SHP77 treated with DMSO at 0.1 percent for 48 hours (cell line): ENCODE measurements around the gene SKI.
"Not testable (repeated sequence)": the region's sequence is repeated elsewhere in the genome, so short reads cannot be mapped to it uniquely, and the experiment has no call there.

Source experiments
- DNase-seq: peaks from one replicate; lab custom pipeline; 2025; lab: John Stamatoyannopoulos, UW

The SKI gene

DNA sequence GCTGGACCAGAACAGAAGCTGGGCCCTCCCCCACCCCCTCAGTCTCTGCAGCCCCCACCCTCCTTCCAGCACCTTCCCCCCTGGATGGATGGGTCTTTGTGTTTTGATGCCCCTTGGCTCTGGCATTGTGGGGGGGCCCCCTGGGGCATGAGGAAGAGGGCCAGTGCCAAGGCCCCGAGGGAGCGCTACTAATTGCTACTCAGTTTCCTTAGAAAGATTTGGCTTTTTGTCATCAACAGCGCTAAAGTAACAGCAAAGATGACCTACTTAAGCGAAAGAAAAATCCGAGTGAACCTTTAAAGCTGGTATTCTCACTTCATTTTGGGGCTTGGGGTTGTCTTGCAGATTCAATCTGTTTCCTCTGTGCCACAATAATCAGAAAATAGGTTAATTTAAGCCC lies 63.5 kb downstream of the SKI start:
- no peak for DNase-seq

- no peak for DNase-seq
These were observed 64.8 kb downstream of the SKI start for GRCh38 chr1:2292725-2293450.

GRCh38 chr1:2294033-2294724 lies 66.1 kb downstream of the SKI start:
- no peak for DNase-seq

DNA sequence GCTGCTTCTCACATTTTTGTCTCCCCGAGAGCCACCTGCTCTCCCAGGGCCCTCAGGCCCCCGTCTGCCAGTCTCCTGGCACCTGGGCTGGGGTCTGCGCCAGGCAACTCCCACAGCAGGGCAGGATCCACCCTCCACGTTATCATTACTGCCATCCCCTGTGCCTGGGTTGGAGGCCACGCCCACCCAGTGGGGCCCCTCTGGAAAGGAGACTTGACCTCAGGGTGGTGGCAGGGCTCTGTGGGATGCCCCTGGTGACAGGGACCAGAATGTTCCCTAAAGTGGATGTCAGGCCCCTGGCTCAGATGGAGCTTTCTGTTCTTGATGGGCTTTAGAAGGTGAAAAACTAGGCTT lies 66.6 kb downstream of the SKI start:
- DNase-seq, result no peak

- no peak for DNase-seq
These were observed 67.4 kb downstream of the SKI start for GRCh38 chr1:2295526-2295925.

- not testable (repeated sequence) for DNase-seq
These were observed 68.1 kb downstream of the SKI start for GRCh38 chr1:2296211-2296610.

GRCh38 chr1:2296614-2297013 lies 68.5 kb downstream of the SKI start:
- DNase-seq, result no peak

GRCh38 chr1:2297246-2298011 lies 69.3 kb downstream of the SKI start:
- no peak for DNase-seq

GRCh38 chr1:2298685-2299084 lies 70.6 kb downstream of the SKI start:
- no peak for DNase-seq

DNA sequence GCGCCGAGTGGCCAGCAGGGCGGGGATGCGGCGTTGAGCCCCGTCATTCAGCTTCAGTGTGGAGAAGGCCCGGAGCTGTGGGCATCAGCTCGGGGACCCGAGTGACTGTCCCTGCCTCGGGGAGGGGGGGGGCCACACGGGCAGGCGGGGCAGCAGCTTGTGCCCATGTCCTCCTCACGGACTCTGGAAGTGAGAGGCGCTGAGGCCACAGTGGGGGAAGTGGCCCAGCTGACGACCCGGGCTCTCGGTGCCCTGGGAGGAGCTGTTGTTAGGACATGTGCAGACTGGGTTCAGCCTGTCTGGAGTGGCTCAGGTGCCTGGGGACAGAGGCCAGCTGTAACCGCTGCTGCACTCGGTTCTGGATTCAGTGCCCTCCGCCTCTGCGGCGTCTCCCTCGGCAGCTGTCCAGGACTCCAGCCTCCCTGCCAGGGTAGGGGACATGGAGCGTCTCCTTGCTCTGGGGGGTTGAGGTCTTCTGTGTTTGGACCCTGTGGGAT lies 71.1 kb downstream of the SKI start:
- no peak for DNase-seq

DNA sequence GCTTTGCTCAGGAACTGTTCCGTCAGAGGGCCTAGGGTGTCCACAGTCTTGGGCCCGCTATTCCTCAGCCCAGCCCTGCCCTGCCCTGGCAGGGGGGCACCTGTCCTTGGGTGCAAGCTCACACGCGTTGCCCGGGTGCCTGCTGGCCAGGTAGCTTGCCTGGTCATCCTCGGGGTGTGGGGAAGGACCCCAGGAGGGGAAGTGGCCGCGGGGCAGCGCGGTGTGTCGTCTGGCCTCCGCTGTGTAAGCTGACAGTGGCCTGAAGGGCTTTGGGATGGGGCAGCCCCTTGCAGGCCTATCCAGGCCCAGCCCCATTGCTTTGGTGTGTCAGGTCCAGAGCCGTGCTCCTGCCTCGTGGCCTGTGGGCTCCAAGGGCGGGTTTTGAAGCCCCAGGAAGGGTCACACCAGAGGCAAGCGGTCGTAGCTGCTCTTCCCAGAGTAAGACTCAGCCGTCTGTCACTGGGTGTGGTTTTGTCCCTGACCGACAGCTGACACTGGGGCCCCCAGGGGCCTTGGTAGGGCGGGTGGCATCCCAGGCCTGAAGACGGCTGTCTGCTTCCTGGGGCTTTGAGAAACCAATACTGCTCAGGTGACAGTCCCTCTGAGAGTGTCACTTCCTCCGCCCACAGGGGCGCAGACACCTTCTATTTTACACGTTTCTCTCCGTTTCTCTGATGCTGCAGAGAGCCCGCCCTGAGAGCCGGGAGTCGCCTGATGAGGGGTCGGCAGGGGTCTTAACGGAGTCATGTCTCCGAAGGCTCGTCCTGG lies 72.1 kb downstream of the SKI start:
- no peak for DNase-seq

- no peak for DNase-seq
These were observed 72.9 kb downstream of the SKI start for GRCh38 chr1:2300851-2301606.

DNA sequence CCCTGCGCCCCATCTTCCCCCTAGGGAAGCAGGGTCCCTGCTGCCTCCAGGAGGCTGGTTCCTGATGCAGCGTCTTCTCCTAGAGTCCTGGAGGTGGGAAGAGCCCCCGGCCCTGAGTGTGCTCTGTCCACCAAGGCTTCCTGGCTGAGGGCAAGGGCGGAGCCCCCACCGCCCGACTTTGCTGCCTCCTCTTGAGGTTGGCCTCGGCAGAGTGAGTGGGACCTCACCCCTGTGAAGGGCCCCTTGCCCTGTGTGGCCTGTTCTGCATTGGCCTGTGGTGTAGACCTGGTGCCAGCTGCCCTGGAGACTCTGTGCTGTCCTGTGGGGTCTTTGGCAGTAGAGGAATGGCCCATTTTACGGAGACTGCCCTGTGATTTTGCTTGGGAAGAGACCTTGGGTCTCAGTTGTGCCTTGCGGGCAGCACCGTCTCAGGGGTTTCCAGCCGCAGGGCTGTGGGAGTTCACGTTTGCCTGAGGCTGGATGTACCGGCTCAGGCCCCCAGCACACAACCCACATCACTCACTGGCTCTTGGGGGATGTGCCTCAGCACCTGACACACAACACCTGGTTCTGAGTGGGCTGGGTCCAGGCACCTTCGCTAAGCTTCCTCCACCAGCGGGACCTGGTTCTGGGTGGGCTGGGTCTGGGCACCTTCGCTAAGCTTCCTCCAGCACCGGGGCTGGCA lies 73.6 kb downstream of the SKI start:
- no peak for DNase-seq

DNA sequence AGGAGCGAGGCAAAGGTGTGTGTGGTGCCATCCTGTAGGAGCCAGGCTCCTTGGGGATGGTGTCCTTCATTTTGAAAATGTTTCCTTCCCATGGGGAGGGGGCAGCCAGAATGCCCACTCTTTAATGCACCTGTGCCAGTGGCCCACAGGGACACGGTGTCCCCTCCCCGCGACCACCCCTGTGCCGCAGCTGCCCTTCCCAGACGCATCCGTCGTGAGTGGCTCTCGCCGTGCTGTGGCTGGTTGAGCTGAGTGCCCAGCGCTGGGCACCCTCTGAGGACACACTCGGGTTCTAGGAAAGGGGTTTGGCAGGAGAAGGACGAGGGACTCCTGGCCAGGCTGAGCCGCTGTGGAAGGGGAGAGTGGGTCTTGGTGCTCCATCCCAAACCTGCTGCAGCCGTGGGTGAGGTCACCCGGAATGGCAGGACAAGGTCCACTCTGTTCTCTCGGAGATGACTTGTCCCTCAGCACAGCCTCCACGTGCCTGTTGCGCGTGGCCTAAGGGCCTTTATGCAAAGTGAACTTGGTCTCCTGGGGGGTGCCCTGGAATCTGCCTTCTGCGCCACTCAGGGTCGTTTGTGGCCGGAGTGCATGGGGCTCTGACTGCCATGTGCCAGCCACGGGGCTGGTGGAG lies 74.3 kb downstream of the SKI start:
- DNase-seq, result no peak

DNA sequence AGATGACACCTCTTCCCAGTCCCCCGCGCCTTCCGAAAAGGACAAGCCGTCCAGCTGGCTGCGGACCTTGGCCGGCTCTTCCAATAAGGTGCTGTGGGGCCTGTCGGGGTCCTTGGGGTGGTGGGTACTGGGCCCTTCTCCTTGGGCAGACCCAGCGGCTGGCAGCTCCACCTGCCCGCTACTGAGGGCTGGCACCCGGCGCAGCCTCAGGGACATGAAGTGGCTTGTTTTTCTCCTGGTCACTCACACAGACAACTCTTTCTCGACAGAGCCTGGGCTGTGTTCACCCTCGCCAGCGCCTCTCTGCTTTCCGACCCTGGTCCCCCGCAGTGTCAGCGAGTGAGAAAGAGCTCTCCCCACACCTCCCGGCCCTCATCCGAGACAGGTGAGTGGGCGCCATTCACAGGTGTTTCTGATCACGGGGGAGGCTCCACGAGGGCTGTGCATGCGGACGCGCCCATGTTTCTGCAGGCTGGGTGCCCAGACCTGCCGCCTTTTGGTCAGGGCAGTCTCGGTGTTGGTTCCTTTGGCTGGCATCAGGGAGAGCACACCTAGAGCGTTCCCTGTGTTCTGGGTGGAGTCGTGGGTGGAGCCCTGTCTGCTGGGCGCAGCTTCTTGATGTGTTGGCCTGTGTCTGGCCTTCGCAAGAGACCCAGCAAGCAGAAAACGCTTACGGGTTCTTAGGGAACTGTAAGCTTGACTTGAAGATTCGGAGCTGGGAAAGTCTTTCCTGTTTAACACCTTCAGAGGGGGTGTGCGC lies 75.1 kb downstream of the SKI start:
- DNase-seq, result no peak

DNA sequence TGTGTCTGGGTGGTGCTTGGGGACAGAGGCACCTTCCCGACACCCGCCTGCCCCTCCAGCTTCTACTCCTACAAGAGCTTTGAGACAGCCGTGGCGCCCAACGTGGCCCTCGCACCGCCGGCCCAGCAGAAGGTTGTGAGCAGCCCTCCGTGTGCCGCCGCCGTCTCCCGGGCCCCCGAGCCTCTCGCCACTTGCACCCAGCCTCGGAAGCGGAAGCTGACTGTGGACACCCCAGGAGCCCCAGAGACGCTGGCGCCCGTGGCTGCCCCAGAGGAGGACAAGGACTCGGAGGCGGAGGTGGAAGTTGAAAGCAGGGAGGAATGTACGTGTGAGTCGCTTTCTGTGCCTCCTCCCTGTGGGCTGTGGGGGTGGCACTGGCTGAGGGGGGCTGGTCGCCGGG lies 75.7 kb downstream of the SKI start:
- no peak for DNase-seq

DNA sequence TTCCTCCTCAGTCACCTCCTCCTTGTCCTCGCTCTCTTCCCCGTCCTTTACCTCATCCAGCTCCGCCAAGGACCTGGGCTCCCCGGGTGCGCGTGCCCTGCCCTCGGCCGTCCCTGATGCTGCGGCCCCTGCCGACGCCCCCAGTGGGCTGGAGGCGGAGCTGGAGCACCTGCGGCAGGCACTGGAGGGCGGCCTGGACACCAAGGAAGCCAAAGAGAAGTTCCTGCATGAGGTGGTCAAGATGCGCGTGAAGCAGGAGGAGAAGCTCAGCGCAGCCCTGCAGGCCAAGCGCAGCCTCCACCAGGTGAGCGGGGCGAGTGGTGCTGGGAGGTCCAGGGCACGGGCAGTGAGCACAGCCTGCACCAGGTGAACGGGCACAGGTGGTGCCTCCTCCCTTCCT lies 76.2 kb downstream of the SKI start:
- no peak for DNase-seq

- DNase-seq, result no peak
These were observed 77.0 kb downstream of the SKI start for GRCh38 chr1:2304921-2305681.
